Measurements from ENCODE around the gene ARHGAP40.
"Not testable (repeated sequence)": the region's sequence is repeated elsewhere in the genome, so short reads cannot be mapped to it uniquely, and the experiment has no call there.

Gene ARHGAP40

DNA sequence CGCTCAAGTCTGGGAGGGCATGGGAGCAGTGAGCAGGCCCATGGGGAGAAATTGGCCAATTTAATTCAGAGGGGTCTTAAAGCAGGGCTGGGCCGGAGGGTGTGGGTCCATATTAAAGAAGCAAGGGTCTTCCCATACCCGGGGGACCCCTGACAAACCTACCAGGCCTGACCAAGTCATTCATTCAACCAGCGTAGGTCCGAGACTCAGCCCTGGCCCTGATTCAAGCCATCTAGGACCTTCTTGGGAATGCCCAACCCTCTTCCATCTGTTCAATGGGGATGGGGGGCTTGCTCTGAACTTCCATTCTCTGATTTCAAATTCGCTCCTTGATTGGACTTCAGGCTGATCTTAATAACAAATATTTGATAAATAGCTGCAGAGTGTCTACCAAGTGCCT is 13.3 kb upstream of the ARHGAP40 start:
- no peak for DNase-seq (ENCODE audit: low spot score)

- no peak for DNase-seq (ENCODE audit: low spot score)
Measured at GRCh38 chr20:38589351-38589750, 12.3 kb upstream of the ARHGAP40 start.

DNA sequence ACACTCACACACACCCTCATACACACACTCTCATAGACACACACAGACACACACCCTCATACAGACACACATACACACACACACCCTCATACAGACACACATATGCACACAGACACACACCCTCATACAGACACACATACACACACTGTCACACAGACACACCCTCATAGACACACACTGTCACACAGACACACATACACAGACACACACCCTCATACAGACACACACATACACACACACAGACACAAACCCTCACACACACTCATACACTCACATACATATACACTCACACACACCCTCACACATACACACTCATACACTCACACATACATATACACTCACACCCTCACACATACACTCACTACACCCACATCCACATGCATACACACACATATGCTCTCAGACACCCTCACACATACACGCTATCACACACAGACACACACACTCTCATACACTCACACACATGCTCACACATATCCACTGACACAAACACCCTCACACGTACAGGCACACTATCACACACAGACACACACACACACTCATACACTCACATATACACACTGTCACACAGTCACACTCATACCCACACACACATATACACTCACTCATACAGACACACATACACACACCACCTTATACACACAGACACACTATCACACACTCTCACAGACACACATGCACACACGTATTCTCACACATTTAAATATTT is 11.5 kb upstream of the ARHGAP40 start:
- DNase-seq (ENCODE audit: low spot score): no peak

- no peak for DNase-seq (ENCODE audit: low spot score)
Measured at GRCh38 chr20:38590676-38591473, 10.7 kb upstream of the ARHGAP40 start.

DNA sequence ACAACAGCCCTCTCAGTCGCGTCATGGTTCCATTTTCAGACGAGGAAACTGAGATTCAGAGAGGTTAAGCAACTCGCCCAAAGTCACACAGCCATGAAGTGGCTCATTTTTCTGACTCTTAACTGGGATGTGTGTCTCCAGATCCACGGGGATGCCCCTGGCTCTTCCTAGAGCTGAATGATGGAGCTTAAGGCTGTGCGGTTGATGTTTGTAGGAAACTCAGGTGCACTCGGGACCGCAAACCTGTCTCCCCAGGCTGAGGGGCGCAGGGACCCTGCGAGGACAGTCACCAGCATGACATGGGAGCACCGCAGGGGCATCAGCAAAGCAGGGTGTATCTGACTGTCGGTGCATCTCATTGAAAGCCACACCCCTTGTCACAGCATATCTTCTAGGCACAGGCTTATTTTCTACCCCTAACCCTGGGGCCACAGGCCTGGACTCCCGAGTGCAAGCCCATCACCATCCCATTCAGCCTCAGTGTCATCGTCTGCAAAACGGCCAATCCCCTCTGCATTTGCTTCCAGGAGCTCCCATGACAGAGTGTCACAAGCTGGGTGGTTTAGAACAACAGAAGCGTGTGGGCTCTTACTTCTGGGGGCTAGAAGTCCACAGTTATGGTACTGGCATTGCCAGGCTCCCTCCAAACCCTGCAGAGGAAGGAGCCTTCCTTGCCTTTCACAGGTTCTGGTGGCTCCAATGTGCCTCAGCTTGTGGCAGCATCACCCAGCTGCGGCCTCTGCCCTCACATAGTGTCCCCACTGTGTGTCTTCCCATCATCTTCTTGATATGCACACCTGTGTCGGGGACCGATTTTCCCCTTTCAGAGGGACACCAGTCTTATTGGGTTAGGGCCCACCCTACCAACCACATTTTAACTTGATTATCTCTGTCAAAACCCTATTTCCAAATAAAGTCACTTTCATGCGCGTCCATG is 9.9 kb upstream of the ARHGAP40 start:
- no peak for DNase-seq (ENCODE audit: low spot score)

- DNase-seq (ENCODE audit: low spot score): not testable (repeated sequence)
Measured at GRCh38 chr20:38592411-38592790, 9.2 kb upstream of the ARHGAP40 start.

- not testable (repeated sequence) for DNase-seq (ENCODE audit: low spot score)
Measured at GRCh38 chr20:38594281-38594680, 7.3 kb upstream of the ARHGAP40 start.

GRCh38 chr20:38595886-38596285 is 5.7 kb upstream of the ARHGAP40 start:
- DNase-seq (ENCODE audit: low spot score): not testable (repeated sequence)

GRCh38 chr20:38599410-38599882 is 2.2 kb upstream of the ARHGAP40 start:
- peak; percentile 37 for DNase-seq (ENCODE audit: low spot score)

DNA sequence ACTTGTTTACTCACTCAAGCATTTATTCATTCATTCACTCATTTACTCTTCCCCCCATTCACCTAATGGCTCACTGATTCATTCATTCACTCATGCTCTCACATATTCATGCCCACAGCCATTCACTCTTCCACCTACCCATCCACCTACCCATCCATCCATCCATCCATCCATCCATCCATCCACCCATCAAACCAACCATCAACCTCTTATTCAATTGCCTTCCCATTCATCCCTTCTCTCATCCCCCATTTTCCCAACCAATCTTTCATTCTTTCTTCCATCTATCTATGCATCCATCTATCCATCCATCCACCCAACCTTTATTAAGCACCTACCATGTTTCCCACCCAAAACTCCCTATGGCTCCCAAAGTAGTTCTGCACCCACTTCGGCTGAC is 1.6 kb upstream of the ARHGAP40 start:
- DNase-seq (ENCODE audit: low spot score): no peak

DNA sequence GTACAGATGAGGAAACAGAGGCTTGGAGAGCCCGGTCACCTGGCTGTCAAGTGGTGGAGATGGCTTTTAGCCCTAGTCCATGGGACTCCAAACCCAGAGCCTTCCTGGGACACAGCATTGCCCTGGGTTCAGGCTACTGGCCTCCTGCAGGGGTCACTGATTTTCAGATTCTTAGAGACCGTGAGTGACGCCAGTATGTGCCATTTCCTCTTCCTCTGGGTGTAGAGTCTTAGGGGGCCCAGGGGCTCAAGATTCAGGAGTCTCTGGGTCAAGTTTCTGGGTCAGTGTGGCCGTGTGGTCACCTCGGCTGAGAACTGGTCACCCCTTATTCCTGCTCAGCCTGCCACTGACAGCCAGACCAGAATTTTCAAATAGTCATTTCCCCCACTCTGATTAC is 574 bp downstream of the ARHGAP40 start:
- no peak for DNase-seq (ENCODE audit: low spot score)

- no peak for DNase-seq (ENCODE audit: low spot score)
Measured at GRCh38 chr20:38603286-38603685, 1.7 kb downstream of the ARHGAP40 start.

DNA sequence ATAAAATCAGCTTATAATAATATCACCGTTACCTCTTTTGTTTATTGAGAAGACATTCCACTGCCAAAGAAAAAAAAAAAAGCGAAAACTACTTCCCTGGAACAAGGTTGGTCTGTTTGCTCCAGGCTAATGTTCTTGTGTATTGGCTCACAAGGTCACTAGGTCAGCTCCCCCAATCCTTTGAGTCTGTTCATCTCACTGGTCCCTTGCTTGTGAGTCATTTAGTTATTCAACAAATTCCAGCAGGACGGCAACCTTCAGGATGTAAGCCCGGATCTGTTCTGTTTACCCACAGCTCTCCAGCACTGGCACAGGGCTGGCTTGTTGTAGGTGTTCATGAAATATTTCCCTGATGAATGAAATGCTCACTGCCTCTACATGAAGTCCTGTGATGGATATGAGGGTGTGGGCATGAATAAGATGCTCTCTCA is 3.3 kb downstream of the ARHGAP40 start:
- peak; percentile 70 for DNase-seq (ENCODE audit: low spot score)

DNA sequence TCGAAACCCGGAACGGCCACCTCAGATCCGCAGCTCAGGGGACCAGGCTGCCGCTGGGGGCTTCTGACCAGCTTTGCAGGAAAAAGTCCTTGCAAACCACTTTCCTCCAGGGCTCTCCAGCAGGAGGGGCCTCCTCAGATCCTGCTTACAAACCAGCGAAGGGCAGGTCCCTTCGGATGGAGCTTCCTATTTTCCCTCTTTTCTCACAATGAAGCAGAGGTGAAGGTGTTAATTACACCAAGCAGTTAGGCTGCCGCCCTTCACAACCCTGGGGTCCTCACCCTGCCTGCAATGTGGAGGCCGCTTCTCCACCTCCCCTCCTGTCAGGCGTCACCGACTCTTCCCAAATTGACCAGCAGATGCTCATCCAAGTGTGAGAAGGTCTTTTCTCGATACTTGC is 5.7 kb downstream of the ARHGAP40 start:
- no peak for DNase-seq (ENCODE audit: low spot score)

GRCh38 chr20:38608188-38608587 is 6.6 kb downstream of the ARHGAP40 start:
- DNase-seq (ENCODE audit: low spot score): no peak

DNA sequence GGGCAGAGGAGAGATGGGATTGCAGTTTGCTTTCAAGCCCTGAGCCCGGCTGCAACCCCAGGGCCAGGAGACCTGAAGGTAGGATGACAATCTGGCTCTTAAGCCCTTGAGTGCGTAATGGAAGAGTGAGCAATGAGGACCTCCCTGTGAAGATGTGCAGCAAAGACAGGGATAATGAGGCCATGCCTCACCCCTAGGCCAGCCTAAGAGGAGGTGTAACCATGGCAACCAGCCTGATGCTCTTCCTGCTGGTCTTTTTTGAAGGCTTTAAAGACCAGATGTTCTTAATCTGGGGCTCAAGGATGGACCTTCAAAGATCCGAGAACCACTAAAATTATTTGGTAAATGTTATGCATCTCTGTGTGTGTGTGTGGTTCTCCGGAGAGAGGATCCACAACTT is 8.2 kb downstream of the ARHGAP40 start:
- no peak for DNase-seq (ENCODE audit: low spot score)

GRCh38 chr20:38610521-38610920 is 8.9 kb downstream of the ARHGAP40 start:
- no peak for DNase-seq (ENCODE audit: low spot score)

- no peak for DNase-seq (ENCODE audit: low spot score)
Measured at GRCh38 chr20:38612751-38613515, 11.3 kb downstream of the ARHGAP40 start.

GRCh38 chr20:38615283-38615682 is 13.7 kb downstream of the ARHGAP40 start:
- no peak for DNase-seq (ENCODE audit: low spot score)

DNA sequence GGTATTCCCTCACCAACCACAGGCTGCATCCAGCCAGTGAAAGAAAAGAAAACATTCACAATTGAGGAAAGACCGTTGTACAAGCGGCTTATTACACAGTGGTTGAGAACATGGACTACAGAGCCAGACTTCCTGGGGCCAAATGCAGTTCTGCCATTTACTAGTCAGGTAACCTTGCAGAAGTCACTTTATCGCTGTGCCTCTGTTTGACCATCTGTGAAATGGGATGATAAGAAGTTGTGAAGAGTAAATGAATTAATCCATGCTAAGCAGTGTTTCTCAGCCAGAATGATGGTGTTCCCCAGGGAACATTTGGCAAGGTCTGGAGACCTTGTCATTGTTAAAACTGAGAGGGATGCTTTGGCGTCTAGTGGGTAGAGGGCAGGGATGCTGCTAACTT is 14.8 kb downstream of the ARHGAP40 start:
- no peak for DNase-seq (ENCODE audit: low spot score)

DNA sequence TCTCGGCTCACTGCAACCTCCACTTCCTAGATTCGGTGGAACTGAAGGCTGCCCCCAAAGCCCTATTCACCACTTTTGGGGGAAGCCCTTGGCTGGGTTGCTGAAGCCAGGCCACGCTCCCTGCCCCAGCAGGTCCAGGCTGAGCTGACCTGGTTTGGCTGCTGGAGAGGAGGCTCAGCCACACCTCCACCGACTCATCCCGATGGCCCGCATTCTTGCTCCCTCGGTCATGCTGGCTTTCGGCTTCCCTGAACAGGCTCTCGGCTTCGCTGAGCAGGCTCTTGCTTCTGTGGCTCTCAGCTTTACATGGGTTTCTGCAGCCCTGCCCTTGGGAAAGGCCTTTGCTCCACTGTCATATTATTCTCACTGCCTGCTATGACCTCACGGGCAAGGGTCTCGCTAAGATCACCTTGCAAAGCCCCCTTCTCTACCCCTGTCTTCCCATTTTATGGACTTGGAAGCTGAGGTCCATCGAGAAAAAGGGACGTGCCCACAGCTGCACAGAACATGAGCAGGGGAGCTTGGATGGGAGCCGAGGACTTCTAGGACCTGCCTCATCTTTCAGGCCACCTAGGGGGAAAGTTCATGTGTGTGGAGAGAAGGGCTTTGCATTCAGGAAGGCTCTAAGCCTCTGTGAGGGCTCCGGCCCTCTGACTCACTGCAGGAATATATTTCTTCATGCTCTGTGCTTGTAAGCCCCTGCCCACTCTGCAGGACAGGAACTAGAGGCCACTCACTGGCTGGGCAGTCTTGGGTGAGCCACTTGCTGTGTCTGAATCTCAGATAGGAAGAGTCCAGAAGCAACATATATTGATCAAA is 15.6 kb downstream of the ARHGAP40 start:
- no peak for DNase-seq (ENCODE audit: low spot score)

All from HuH-7.5 (cell line).